Measurements from ENCODE around the gene VTI1A.

DNA sequence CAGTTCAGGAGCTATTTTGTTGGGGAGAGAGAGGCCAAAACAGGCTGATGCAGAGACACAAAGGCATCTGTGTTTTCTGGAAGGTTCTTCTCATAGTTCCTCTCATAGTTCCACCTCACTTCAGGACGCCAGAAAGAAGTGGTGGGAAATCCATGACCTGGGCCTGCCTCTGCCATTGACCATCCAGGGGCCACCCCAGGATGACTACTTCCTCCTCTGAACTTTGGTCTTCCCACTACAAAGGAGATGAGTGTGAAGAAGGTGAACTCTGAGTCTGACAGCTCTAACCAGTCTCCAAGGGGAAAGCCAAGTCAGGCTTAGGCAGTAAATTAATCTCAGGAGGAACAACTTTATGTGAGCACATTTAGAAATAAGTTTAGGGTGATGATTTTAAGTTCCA lies 327.2 kb downstream of the VTI1A start:
- TF ChIP-seq, protein P1, sequence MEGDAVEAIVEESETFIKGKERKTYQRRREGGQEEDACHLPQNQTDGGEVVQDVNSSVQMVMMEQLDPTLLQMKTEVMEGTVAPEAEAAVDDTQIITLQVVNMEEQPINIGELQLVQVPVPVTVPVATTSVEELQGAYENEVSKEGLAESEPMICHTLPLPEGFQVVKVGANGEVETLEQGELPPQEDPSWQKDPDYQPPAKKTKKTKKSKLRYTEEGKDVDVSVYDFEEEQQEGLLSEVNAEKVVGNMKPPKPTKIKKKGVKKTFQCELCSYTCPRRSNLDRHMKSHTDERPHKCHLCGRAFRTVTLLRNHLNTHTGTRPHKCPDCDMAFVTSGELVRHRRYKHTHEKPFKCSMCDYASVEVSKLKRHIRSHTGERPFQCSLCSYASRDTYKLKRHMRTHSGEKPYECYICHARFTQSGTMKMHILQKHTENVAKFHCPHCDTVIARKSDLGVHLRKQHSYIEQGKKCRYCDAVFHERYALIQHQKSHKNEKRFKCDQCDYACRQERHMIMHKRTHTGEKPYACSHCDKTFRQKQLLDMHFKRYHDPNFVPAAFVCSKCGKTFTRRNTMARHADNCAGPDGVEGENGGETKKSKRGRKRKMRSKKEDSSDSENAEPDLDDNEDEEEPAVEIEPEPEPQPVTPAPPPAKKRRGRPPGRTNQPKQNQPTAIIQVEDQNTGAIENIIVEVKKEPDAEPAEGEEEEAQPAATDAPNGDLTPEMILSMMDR (IDR thresholded peaks at IDR 0.05) = no peak
- no peak for TF ChIP-seq POLR2A (IDR thresholded peaks at IDR 0.05)
